ENCODE results near the gene RABEP2. TPM values are rescaled to one million over a fixed set of nuclear protein-coding genes. Genes with fewer than 3 reads are reported as not detected.

RABEP2 gene
- total RNA-seq, 2 donors from 2014 or later: 16.1 to 19.2 TPM

GRCh38 chr16:28964072-28964471, 39.0 kb upstream of the RABEP2 start:
- Mint-ChIP-seq H3K36me3 (ENCODE audit: low read depth) (peaks cover 57% of the 10 kb centered on the region), H3K4me1 (no peaks in the 10 kb centered on the region), H3K27ac (no peak overlapping the region), H3K9me3 (no peaks in the 10 kb centered on the region), H3K27me3 (ENCODE audit: insufficient read depth) (no peaks in the 10 kb centered on the region), H3K4me3 (no peak overlapping the region)
- Histone ChIP-seq H3K9ac (ENCODE audit: extremely low read depth, low read length, poor library complexity, severe bottlenecking) (no peak overlapping the region), H3K27ac (ENCODE audit: low read depth, low read length) (no peak overlapping the region), H3K4me1 (ENCODE audit: control insufficient read depth, insufficient read depth, low read length) (no peaks in the 10 kb centered on the region), H3K27me3 (ENCODE audit: control insufficient read depth, insufficient read depth, low read length, poor library complexity, severe bottlenecking) (no peaks in the 10 kb centered on the region), H3K4me3 (ENCODE audit: low read length) (no peak overlapping the region), H3K36me3 (ENCODE audit: control insufficient read depth, insufficient read depth, low read length) (peaks cover 65% of the 10 kb centered on the region), H3K9me3 (ENCODE audit: control insufficient read depth, low read length) (no peaks in the 10 kb centered on the region)
- WGBS, 2 experiments (ENCODE audit: insufficient coverage in 1 of 2, insufficient read length in 1 of 2): 96 to 100% methylated on average over 1 to 2 of the region's 3 CpGs
- no peak for DNase-seq
- no peak for TF ChIP-seq CTCF (conservative IDR thresholded peaks at IDR 0.05)

GRCh38 chr16:28958836-28959235, 33.8 kb upstream of the RABEP2 start:
- peaks cover 79% of the 10 kb centered on the region for H3K36me3 Mint-ChIP-seq (ENCODE audit: low read depth)

GRCh38 chr16:28958216-28958615, 33.2 kb upstream of the RABEP2 start:
- Histone ChIP-seq H3K9ac (ENCODE audit: extremely low read depth, low read length, poor library complexity, severe bottlenecking) (no peak overlapping the region), H3K27ac (ENCODE audit: low read depth, low read length) (no peak overlapping the region), H3K9me3 (ENCODE audit: control insufficient read depth, low read length) (no peaks in the 10 kb centered on the region), H3K4me3 (ENCODE audit: low read length) (no peak overlapping the region), H3K4me1 (ENCODE audit: control insufficient read depth, insufficient read depth, low read length) (no peaks in the 10 kb centered on the region), H3K36me3 (ENCODE audit: control insufficient read depth, insufficient read depth, low read length) (peaks cover 83% of the 10 kb centered on the region), H3K27me3 (ENCODE audit: control insufficient read depth, insufficient read depth, low read length, poor library complexity, severe bottlenecking) (no peaks in the 10 kb centered on the region)
- Mint-ChIP-seq H3K4me3 (no peak overlapping the region), H3K36me3 (ENCODE audit: low read depth) (peaks cover 79% of the 10 kb centered on the region), H3K4me1 (no peaks in the 10 kb centered on the region), H3K9me3 (no peaks in the 10 kb centered on the region), H3K27ac (no peak overlapping the region), H3K27me3 (ENCODE audit: insufficient read depth) (no peaks in the 10 kb centered on the region)
- DNase-seq: no peak
- no peak for TF ChIP-seq CTCF (conservative IDR thresholded peaks at IDR 0.05)
- WGBS, 2 experiments (ENCODE audit: insufficient coverage in 1 of 2, insufficient read length in 1 of 2): 98% methylated on average over 8 of the region's 9 CpGs

More at GRCh38 chr16:28958836-28959235, 33.8 kb upstream of the RABEP2 start:
- TF ChIP-seq CTCF (conservative IDR thresholded peaks at IDR 0.05): no peak
- Mint-ChIP-seq H3K9me3 (no peaks in the 10 kb centered on the region), H3K4me1 (no peaks in the 10 kb centered on the region), H3K4me3 (no peak overlapping the region), H3K27me3 (ENCODE audit: insufficient read depth) (no peaks in the 10 kb centered on the region), H3K27ac (no peak overlapping the region)
- Histone ChIP-seq H3K4me3 (ENCODE audit: low read length) (no peak overlapping the region), H3K9me3 (ENCODE audit: control insufficient read depth, low read length) (no peaks in the 10 kb centered on the region), H3K27ac (ENCODE audit: low read depth, low read length) (no peak overlapping the region), H3K4me1 (ENCODE audit: control insufficient read depth, insufficient read depth, low read length) (no peaks in the 10 kb centered on the region), H3K9ac (ENCODE audit: extremely low read depth, low read length, poor library complexity, severe bottlenecking) (no peak overlapping the region), H3K27me3 (ENCODE audit: control insufficient read depth, insufficient read depth, low read length, poor library complexity, severe bottlenecking) (no peaks in the 10 kb centered on the region), H3K36me3 (ENCODE audit: control insufficient read depth, insufficient read depth, low read length) (peaks cover 83% of the 10 kb centered on the region)
- WGBS, 2 experiments (ENCODE audit: insufficient coverage in 1 of 2, insufficient read length in 1 of 2): 90 to 97% methylated on average over 2 to 6 of the region's 6 CpGs
- DNase-seq: no peak

Data from endodermal cell (in vitro differentiated cells).